GM12865 (cell line): ENCODE results near the gene NPIPA1.
"Not testable (repeated sequence)": the region's sequence is repeated elsewhere in the genome, so short reads cannot be mapped to it uniquely, and the experiment has no call there.

Source experiments
- DNase-seq: peaks from one replicate; pipeline ENCODE4 v3.0.0; 2010; ENCODE audit warnings: low read depth
- H3K4me3 ChIP-seq: 2 replicates; pipeline ENCODE4 v1.5.1; 2011; ENCODE audit warnings: mild to moderate bottlenecking, low read depth, low read length, control low read depth

The NPIPA1 gene

DNA sequence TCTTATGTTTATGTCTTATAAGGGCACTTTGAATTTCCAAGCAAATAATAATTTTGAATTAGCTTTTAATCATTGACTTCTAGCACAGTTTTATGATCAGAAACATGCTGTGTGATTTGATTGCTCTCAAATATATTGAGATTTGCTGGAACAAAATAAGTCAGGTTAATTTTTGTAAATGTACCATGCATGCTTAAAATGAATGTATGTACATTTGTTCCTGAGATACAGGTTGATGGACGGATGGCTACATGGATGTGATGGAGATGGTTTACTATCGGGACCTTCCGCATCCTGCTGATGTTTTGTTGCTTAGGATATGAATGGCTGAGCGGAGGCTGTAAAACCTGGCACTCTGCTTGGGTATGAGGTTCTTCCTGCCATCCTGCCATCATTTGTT is at the start of gene NPIPA1:
Gene NPIPA1 (plus strand): TSS at position 301 of the 400 bp plus-strand sequence. CDS start 0 bp downstream, at position 301.
- not testable (repeated sequence) for DNase-seq, H3K4me3 ChIP-seq

DNA sequence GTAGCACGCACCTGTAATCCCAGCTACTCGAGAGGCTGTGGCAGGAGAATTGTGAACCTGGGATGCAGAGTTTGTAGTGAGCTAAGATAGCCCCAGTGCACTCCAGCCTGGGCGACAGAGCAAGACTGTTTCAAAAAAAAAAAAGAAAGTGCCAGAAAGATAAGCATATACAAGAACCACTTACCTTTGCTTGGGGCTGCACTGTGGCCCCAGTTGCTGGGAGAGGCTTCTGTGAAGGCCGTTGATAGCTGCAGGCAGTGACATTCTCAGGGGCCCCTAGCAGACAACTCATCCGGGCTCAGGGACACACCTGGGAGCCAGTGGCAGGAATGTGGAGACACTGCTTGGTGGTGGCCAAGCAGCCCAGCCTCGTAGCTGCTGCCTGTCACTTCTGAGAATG is 45.1 kb upstream of the NPIPA1 start:
- H3K4me3 ChIP-seq, DNase-seq: not testable (repeated sequence)

DNA sequence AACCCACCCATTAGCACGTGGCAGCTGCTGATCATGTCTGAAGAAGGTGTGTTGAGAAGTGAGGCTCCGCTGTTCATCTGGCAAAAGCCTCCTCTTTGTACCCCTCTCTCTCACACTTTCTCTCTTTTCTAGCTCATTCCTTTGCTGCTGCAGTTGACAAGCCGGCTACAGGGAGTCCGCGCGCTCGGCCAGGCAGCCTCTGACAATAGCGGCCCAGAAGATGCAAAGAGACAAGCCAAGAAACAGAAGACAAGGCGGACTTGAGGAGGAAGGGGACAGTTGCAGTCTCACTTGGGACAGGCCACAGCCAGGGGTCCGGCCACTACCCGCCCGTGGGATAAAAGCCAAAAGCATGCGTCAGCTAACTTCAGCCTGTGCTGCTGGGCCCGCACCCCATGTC is 41.9 kb upstream of the NPIPA1 start:
- not testable (repeated sequence) for DNase-seq, H3K4me3 ChIP-seq

DNA sequence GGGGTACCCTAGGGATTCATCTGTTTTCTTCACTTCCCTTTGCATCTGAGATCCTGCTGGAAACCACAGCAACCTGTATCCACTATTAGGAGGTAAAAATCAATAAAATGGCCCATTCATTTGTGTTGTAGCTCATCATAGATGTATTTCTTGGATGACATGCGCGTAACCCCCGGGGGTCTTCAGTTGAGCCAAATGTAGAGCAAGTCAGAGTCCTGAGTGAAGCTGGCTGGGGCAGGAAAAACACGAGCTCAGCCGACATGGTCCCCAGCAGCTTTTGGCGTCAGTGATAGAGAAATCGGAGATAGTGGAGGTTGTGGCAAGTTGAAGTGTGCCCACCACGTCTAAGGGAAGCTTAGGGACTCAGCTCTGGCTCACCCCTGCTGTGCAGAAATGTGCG is 41.2 kb upstream of the NPIPA1 start:
- H3K4me3 ChIP-seq, DNase-seq: not testable (repeated sequence)

DNA sequence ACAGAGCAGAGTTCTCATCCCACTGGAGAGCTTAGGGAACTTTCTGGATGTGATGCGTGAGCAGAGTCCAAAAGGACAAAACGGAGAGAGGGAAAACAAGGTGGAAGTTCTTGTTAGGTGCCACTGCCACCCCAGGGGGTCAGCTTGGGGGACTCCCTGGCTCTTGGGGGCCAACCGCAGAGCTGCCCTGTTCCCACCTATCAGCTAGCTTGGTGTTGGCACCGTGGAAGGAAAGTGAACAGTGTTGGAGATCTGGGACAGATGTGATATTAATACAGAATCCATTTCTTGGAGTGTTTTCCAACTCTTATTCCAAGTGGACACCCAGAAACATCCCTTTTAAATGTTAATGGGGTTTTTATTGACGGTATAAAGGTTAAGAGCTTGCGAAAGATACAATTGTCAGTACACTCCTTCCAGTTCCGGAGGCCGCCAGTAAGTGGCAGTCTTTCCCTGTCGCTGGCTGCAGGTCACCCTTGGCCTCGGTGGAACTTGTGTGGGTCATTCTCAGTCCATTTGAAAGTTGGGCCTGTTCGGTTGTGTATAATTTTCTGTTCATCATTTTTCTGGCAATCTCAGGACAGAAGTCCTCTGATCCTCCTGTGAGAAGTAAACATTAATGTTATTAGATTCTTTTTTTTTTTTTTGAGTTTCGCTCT is 40.1 kb upstream of the NPIPA1 start:
- not testable (repeated sequence) for H3K4me3 ChIP-seq, DNase-seq

DNA sequence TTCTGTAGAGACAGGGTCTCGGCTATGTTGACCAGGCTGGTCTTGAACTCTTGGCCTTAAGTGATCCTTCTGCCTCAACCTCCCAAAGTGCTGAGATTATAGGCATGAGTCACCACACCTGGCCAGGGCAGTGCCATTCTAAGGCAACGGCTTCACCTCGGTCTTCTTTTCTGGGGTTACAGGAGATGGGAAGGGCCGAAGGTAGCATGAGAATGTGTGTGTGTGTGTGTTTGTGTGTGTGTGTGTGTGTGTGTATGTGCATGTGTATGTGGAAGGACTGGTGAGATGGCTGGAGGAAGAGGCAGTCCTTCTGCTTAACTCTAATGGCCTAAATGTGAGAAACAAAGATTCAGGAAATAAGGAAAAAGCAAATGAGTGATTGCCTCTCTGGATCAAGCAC is 39.1 kb upstream of the NPIPA1 start:
- not testable (repeated sequence) for H3K4me3 ChIP-seq, DNase-seq

DNA sequence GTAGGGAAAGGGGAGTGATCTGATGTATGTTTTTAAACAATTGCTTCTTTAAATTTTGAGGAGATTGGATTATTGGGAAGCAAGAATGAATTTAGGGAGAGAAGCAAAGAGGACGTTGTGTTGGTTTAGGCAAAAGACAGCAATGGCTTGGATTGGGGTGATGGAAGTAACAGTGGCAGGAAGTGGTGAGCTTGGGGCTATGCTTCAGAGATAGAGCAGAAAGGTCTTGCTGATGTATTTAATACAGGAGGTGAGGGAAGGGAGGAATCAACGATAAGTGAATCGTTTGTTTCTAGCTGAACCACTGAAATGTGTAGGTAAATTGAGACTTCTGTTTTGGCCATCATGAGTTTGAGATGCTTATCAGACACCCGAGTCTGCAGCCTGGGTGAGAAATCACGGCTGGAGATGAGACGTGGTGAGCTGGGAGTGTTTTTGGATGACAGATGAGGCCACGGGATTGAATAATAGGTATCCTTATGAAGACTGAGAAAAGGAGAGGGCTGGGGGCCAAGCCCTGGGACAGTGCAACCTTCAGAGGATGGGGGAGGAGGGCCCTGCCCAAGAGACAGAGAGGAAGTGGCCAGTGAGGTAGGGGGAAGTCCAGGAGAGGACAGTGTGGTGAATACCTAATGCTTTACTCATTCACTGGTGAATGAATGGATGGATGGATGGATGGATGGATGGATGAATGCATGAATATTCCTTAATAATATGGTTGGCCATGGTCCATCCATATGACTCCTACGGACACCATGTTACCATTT is 33.9 kb upstream of the NPIPA1 start:
- H3K4me3 ChIP-seq: not testable (repeated sequence)
- peak; percentile 14 for DNase-seq

DNA sequence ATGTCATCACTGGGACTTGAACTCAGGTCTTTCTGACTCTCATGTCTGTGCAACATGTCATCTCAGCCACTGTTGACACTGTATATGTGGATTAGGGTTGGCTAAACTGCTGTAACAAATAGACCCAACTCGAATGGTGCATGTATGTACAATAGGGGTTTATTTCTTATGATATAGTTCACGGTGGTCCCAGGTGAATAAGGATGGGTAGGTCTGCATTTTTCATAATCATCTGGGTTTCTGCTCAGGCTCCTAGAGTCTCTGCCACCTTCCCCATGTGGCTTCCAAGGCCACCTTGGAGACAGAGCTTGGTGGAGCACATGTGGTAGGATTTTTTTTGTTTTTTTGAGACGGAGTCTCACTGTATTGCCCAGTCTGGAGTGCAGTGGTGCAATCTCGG is 27.5 kb upstream of the NPIPA1 start:
- DNase-seq, H3K4me3 ChIP-seq: not testable (repeated sequence)

DNA sequence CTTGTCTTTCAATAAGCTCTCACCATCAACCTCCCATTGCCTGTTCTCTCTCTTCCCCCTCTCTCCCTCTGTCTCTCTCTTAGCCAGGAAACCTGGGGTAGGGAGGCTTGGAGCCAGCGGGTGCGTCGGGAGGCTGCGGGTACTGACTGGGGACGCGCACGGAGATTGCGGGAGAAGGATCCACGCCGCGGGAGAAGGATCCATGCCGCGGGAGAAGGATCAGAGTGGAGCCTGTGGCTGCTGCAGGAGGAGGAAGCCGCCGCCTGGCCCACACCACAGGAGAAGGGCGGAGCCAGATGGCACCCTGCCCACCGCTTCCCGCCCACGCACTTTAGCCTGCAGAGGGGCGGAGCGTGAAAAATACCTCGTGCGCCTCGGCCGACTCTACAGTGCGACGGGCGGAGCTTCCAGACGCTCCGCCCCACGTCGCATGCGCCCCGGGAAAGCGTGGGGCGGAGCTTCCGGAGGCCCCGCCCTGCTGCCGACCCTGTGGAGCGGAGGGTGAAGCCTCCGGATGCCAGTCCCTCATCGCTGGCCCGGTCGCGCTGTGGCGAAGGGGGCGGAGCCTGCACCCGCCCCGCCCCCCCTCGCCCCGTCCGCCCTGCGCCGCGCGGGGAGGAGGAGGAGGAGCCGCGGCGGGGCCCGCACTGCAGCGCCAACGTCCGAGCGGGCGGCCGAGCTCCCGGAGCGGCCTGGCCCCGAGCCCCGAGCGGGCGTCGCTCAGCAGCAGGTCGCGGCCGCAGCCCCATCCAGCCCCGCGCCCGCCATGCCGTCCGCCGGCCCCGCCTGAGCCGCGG is 26.2 kb upstream of the NPIPA1 start:
- not testable (repeated sequence) for DNase-seq, H3K4me3 ChIP-seq

DNA sequence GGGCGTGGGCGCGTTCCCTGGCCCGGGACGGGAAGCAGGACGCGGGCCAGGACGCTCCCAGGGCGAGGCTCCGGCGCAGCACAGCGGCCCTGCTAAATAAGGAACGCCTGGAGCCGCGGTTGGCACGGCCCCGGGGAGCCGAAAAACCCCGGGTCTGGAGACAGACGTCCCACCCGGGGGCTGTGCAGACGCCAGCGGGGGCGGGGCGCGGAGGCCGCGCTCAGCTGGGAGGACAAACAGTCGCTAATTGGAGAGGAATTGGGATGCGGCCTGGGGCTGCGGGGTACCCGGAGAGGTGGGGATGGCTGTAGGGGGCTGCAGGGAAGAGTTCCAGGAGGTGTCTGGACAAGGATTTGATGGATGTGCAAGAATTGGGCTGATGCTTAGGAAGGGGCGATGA is 25.3 kb upstream of the NPIPA1 start:
- DNase-seq: not testable (repeated sequence)

DNA sequence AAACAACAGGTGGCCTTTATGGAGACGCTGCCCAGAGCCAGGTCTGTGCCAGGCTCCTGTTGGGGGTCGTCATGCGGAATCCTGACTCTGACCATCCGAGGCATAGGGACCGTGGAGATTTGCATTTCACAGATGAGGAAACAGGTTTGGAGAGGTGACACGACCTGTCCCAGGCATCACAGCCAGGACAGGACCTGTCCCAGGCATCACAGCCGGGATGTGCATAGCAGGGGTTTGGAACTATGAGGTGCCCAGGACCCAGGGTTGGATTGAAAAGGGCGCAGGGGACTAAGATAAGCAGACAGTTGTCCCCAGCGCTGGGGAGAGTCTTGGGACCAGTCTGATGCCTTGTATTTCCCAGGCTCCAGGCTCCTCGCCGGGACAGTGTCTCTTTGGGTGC is 24.7 kb upstream of the NPIPA1 start:
- H3K4me3 ChIP-seq, DNase-seq: not testable (repeated sequence)

More for the DNA sequence above, 25.3 kb upstream of the NPIPA1 start:
- peak overlapping the region; percentile 32; the same call in 1 of the 2 replicates for H3K4me3 ChIP-seq

DNA sequence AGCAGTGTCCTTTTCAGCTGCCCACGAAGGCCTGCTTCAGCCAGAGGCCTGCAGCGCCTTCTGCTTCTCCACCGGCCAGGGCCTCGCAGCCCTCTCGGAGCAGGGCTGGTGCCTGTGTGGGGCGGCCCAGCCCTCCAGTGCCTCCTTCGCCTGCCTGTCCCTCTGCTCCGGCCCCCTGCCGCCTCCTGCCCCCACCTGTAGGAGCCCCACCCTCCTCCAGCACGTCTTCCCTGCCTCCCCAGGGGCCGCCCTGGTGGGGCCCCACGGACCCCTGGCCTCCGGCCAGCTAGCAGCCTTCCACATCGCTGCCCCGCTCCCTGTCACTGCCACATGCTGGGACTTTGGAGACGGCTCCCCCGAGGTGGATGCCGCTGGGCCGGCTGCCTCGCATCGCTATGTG is 18.7 kb upstream of the NPIPA1 start:
- H3K4me3 ChIP-seq, DNase-seq: not testable (repeated sequence)

DNA sequence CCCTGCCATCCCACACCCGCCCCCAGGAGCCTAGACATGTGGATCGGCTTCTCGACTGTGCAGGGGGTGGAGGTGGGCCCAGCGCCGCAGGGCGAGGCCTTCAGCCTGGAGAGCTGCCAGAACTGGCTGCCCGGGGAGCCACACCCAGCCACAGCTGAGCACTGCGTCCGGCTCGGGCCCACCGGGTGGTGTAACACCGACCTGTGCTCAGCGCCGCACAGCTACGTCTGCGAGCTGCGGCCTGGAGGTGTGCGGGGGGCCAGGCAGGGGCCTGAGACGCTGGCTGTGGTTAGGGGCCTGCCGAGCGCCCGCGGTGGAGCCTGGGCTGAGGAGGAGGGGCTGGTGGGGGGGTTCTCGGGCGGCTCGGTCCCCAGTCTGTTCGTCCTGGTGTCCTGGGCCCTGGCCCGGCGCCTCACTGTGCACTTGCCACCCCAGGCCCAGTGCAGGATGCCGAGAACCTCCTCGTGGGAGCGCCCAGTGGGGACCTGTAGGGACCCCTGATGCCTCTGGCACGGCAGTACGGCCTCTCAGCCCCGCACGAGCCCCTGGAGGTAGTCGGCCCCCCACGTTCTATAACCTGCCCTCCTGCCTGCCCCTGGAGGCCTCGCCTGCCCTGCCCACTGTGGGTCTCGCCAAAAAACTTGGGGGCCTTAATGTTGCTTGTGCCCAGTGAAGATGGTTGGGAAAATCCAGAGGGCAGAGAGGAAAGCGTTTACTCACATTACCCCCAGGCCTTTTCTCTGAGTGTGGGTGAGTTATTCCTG is 17.2 kb upstream of the NPIPA1 start:
- not testable (repeated sequence) for DNase-seq, H3K4me3 ChIP-seq

DNA sequence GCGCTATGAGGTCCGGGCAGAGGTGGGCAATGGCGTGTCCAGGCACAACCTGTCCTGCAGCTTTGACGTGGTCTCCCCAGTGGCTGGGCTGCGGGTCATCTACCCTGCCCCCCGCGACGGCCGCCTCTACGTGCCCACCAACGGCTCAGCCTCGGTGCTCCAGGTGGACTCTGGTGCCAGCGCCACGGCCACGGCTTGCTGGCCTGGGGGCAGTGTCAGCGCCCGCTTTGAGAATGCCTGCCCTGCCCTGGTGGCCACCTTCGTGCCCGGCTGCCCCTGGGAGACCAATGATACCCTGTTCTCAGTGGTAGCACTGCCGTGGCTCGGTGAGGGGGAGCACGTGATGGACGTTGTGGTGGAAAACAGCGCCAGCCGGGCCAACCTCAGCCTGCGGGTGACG is 15.0 kb upstream of the NPIPA1 start:
- H3K4me3 ChIP-seq, DNase-seq: not testable (repeated sequence)

DNA sequence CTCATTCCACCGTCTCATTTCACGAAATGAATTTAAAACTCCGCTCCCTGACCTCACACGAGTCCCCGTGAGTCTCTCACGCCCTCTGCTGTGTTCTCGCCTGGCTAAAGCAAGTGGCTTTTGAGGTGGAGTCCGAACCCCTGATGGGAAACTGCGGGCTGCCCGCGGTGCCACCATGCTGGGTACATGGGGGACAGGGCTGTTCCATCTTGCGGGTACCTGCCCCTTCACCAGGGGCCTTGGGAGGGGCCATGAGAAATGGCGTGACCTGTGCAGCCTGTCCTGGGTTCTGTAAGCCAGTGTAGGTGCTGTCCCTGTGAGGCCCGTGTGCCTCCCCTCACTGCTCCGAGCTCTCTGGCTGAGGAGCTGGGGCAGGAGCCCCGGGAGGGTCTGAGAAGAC is 14.3 kb upstream of the NPIPA1 start:
- DNase-seq, H3K4me3 ChIP-seq: not testable (repeated sequence)

DNA sequence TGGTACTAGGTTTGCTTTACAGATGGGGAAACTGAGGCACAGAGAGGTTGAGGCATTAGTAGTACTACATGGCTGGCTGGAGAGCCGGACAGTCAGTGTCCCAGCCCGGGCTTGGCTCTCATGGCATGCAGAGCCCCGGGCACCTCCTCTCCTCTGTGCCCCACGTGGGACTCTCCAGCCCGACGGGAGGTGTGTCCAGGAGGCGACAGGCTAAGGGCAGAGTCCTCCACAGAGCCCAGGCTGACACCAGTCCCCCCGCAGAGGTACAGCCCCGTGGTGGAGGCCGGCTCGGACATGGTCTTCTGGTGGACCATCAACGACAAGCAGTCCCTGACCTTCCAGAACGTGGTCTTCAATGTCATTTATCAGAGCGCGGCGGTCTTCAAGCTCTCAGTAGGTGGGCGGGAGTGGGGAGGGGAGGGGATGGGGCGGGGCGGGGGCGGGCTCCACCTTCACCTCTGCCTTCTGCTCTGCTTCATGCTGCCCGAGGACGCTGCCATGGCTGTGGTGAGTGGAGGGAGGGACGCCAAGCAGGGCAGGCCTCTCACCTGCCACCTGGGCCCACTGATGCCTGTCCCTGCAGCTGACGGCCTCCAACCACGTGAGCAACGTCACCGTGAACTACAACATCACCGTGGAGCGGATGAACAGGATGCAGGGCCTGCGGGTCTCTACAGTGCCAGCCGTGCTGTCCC is 13.7 kb upstream of the NPIPA1 start:
- DNase-seq, H3K4me3 ChIP-seq: not testable (repeated sequence)

DNA sequence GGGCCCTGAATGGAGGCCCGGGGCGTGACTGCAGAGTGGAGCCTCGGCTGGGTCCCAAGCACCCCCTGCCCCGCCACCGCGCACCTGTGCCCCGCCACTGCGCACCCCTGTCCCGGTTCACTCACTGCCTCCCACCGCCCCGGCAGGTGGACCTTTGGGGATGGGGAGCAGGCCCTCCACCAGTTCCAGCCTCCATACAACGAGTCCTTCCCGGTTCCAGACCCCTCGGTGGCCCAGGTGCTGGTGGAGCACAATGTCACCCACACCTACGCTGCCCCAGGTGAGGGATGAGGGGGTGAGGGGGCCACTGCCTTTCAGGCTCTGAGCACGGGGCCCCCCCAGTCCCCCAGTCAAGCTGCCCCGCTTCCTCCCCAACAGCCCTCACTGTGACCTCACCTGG is 12.9 kb upstream of the NPIPA1 start:
- not testable (repeated sequence) for H3K4me3 ChIP-seq, DNase-seq

DNA sequence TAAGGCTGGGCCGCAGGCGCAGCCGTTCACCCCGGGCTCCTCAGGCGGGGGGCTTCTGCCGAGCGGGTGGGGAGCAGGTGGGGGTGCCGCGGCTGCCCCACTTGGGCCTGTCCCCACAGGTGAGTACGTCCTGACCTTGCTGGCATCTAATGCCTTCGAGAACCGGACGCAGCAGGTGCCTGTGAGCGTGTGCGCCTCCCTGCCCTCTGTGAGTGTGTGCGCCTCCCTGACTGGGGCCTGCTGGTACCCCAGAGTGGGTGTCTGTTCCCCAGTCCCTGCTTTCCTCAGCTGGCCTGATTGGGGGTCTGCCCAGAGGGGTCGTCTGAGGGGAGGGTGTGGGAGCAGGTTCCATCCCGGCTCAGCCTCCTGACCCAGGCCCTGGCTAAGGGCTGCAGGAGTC is 12.3 kb upstream of the NPIPA1 start:
- DNase-seq, H3K4me3 ChIP-seq: not testable (repeated sequence)
